Activated CD4-positive, alpha-beta T cell treated with anti-CD3 and anti-CD28 coated beads, Interleukin-2, Interleukin-6, amounts not matched to agents 100 ng/mL and 50 ng/mL, durations not matched to agents 16 hours and 8 hours (primary cell): Measurements from ENCODE around the gene AP3B1.
A peak's percentile ranks its signal among the peaks of the same experiment; 100 is the strongest.

ENCODE experiments used
- DNase-seq: peaks from one replicate; pipeline ENCODE4 v3.0.0-alpha.2; 2020

Gene AP3B1

DNA sequence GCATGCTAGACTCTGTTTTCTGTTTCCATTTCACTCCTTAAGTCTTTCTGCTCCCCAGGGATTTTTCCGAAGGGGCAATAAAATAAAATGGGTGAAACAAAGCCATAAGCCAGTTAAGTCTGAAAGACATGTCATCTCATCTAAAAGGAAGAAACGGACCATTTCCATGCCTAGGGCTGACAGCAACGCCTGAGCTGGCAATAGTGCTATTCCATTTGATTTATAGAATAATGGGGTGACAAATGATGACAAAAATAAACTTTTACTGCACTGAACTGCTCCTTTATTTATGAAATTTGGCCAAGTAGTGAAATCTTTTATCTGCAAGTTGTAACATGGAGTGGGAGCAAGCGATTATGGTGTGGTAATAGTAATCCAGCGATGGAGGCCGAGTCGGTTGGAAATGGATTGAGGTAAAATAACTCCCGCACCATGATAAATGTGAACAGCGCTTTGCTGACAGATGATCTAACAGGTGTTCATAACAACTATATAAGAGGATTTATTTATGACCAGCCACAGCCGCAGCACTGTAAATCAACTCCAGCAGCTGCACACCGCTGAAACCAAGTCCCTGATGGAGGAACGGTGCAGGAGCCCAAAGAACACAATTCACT, 298.6 kb downstream of the AP3B1 start:
- DNase-seq, result no peak

DNA sequence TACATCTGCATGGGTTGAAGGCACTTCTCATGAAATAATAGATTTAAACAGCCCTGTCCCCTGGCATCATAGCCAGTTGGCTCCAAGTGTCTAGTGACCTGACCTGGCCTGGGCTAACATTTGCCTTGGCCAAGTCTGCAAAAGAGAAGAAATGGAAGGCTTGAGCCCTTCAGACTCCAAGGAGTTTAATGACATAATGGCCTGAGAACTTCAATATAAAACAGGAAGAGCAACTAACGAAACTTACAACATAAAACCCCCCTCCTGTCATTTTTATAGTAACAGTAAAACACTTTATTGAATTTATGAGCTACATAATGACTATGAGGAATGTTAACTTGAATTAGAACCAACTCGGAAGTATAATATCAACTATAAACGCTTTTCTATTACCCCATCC, 299.6 kb downstream of the AP3B1 start:
- no peak for DNase-seq

DNA sequence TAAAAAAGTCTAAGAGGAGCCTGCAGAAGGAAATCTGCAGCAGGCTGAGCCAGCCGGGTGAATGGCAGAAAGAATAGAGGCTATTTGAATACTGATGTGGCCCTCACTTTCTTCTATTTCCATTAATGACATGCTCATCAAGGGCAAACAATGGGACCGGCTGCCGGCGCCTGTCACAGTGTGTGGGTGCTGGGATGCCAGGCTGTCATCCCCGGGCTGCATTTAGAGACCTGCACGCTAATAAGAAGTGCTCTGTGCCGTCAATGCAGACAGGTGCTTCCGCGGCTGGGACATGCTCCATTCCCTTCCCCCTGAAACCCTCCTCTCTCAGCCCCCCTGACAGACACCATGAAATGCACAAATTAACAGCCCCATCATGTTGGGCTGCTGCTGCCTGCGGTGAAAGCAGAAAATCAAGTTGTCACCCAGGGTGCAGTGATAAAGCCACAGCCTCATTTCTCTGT, 300.6 kb downstream of the AP3B1 start:
- no peak for DNase-seq

DNA sequence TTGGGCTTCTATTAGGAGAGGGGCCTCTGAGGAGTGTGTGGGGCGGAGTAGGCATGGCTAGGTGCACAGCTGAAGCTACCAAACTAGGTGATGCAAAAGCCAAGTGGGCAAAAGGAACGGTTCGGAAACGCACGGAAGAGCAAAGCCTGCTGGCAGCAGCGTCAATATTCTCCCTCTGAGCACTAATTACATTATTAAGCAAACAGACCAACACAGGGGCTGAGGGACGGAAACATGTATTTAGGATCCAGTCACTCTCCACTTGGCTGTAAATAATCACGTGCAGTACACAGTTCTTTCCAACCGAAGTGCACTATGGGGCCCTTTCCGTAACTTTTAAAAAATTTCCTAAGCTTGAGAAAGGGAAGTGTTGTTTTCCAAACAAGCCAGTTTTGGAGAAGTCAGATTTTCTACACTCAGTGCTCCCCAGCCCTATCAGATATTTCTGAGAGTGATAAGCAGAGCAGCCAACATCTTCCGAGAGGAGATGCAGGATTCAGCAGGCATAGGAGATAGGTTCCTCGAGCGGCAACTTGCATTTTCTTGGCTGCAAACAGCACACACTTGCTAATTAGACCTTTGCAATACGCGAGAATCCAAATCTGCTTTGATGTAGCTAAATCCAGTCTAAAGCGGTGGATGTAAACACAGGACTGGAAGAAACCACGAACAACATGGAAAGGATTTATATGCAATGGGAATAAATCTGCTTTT, 301.2 kb downstream of the AP3B1 start:
- DNase-seq, result no peak

GRCh38 chr5:77991084-77991483, 303.4 kb downstream of the AP3B1 start:
- DNase-seq, result no peak

GRCh38 chr5:77990020-77990419, 304.5 kb downstream of the AP3B1 start:
- no peak for DNase-seq

DNA sequence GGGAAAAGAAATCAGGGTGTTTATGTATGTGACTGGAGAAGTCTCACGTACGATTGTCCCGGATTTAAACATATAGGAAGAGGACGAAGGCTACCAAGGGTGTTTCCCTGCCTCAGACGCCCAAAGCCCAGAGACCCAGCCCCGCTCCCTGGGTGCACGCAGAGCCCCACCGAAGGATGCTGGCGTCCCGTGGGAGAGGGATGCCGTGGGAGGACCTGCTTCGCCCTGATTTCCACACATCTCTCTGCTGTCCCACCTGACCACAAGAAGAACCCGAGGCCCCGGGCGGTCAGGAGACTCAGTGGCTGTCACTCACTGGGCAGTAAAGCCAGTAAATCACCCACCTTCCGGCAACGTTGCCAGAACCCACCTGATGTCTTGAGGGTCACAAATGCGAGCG, 306.5 kb downstream of the AP3B1 start:
- no peak for DNase-seq

GRCh38 chr5:77987331-77987730, 307.2 kb downstream of the AP3B1 start:
- no peak for DNase-seq

- DNase-seq, result no peak
Measured at GRCh38 chr5:77986261-77986660, 308.2 kb downstream of the AP3B1 start.

DNA sequence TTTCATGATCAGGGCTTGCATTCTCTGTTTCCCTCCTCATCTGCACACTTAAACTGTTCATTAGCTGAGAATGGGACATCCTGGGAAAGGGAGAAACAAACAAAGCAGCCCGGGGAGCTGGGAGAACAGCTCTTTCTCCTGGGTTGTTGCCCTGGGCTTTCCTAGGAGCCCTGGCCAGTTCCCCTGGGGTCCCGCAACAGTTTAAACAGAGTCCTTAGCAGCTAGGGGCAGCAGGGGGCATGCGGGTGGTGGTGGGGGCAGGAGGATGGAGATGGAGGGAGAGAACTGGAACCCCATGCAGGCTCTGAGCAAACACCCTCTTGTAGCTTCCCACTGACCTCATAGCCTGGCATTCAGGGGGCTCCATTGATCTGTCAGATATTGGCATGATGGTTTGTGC, 309.3 kb downstream of the AP3B1 start:
- DNase-seq, result no peak

GRCh38 chr5:77984587-77984986, 309.9 kb downstream of the AP3B1 start:
- no peak for DNase-seq

- no peak for DNase-seq
Measured at GRCh38 chr5:77983482-77984199, 310.9 kb downstream of the AP3B1 start.

- DNase-seq, result no peak
Measured at GRCh38 chr5:77981820-77982219, 312.7 kb downstream of the AP3B1 start.

- DNase-seq, result no peak
Measured at GRCh38 chr5:77974576-77974975, 319.9 kb downstream of the AP3B1 start.

DNA sequence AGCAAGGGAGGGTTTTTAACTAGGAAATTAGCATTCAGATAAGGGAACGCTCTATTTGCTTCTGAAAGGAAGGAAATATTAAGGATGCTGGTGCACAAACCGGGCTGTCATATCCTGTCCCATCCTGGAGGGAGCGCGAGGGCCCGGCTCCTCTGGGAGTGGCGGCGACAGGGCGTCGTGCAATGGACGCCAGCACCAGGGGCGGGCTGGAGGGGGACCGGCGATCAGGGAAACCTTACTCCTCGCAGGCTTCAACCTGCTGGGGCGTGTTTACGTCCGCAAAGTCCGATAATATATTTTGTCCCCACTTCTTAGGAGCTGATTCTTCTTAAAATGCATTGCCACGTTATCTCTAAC, 321.3 kb downstream of the AP3B1 start:
- no peak for DNase-seq

DNA sequence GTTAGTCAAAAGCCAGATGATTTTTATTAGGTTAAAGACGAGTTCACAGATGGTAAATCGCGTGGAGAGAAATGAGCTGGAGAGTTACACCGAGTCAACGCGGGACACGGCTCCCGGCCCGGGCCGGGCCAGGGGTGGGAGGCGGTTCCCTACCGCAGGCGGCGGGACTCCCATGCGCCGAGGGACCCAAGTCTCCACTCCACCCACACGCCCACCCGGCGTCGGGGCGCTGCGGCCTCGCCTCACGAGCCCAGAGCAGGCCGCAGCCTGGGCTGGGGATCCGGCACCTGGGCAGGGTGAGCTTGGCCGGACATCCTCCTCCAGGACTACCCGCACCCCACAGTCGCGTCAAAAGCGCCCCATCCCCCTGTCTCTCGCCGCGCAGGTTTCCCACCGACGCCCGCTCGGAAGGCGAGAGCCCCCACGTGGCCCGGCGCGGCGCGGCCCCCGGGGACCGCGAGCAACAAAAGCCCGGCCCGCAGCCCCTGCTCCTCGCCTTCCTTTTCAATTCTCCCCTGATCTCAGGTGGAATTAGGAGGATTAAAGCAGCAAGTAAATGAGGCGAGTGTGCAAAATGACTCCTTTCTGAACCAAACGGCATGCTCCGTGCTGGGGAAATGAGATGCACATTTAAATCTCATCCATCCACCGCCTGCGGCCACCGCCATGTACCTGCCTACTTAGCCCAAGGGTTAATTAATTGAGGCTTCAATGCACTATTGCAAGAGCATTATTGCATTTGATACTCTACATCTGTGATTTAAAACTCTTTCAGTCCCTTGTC, 321.8 kb downstream of the AP3B1 start:
- peak; percentile 27 for DNase-seq

DNA sequence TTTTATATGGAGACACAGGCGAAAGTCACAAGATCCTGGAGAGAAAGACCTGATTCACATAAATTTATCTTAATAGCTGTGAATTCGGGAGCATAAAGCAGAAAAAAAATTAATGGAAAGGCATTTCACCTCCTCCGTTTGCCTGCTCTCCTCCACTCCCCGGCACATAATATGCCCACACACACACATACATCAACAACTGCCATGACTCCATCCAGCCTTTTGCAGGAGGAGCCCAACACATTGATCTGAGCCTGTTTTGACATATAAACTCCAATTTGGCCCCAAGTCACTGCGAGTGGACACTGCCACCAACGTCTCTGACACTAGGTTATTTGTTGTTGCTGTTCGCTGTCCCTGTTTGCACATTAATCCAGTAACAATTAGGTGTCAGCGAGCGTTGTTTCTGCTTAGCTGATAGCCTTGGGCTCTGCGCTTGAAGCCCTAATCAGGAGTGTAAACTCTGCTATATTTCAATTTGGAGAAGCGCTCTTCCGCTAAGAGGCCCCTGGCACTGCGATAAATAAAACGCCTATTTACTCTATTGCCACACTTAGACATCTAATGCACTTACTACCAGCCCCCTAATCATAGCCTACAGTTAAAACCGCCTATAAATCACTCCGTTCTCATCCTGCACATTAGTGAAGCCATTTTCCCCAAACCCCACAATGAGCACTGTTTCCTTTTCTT, 322.6 kb downstream of the AP3B1 start:
- DNase-seq, result no peak

- no peak for DNase-seq
Measured at GRCh38 chr5:77970891-77971290, 323.6 kb downstream of the AP3B1 start.

DNA sequence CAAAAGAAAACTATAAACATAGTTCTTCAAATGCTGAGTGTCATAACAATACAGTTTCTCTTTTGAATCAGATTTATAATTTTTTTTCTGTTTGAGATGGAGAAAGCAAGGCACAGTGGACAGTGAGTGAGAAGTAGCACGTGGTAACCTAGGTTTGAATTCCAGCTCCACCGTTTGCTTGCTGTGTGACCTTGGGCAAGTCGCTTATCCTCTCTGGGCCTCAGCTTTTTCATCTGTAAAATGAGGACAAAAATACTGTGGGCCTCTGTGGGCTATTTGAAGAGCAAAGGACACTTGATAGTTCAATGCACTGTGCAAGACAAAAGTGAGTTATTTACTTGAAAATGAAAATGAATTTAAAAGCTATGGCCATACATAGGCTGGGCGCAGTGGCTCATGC, 330.7 kb downstream of the AP3B1 start:
- DNase-seq, result no peak

DNA sequence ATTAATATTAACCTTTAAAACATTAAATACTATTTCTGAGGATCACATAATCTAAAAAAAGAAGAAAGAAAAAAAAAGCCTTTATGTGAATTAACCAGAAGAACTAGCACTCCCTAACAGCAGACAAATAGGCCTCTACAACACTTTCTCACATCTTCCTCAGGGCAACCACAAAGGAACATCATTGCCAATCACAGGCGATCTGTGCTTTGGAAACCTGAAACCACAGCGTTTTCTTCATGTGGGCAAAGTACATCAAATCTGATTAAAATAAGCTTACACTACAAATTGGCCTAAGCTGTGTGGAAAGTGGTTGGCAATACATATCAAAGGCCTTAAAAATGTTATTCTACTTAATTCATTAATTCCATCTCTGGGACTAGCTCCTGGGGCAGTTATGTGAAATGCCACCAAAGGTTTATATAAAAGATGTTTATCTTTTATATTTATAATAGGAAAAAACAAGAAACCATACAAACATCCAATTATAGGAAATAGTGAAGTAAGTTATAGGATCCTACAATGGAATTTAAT, 333.6 kb downstream of the AP3B1 start:
- DNase-seq, result peak; percentile 47

DNA sequence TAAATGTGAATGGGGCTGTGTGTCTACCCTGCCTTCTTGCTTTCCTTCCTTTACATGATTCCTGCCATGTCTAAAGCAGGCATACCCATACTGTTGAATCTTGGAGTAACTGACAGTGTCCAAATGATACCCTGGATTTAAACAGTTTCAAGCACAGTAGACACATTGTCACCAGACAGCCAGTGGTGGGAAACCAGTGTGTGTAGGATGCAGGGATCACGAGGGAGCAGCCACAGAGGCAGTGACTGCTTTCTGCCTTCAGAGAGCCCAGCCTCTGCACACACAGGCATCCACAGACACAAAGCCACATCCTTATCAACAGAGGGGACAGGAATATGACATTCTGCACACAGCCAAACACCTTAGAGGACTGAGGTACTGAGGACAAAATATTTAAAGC, 334.2 kb downstream of the AP3B1 start:
- peak; percentile 7 for DNase-seq

DNA sequence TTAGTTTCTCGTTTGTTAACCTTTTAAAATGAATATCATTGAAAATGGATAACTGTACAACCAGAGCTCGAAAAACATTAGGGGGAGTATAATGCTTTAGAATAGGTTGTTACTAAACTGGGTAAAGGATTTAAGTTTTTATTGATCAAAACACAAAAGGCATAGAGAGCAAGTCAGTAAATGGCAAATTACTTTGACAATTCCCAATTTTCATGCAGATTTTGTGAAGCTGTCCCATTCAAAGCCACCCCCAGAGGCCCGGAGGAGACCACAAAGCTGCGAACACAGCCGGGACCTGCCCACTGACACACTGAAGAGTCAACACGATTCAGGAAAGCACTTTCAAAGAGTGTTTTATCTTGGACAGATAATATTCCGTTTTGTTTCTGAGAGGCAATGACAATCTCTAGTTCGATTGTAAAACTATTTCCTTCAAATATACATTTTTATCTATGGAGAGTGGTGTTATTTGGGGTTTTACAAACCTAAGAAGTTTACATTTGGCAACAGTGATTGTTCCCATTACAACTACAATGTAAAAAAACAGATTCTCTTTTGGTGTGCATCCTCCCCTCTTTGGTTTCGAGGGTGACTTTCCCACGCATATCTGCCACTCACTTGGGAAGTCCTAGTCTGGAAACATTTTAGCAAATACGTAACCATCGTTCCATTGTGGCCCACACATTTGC, 335.7 kb downstream of the AP3B1 start:
- no peak for DNase-seq
